Measurements from ENCODE around the gene IFNA6. TPM values are rescaled to one million over a fixed set of nuclear protein-coding genes. Genes with fewer than 3 reads are reported as not detected.
"Not testable (repeated sequence)": the region's sequence is repeated elsewhere in the genome, so short reads cannot be mapped to it uniquely, and the experiment has no call there.

The IFNA6 gene
- not detected for polyA plus RNA-seq (2012; ENCODE audit: missing spikeins)

- DNase-seq (ENCODE audit: insufficient read length), result no peak
- TF ChIP-seq POLR2AphosphoS5 (IDR thresholded peaks at IDR 0.05; ENCODE audit: low read depth, low read length) (no peak), TAF1 (IDR thresholded peaks at IDR 0.05; ENCODE audit: borderline replicate concordance, low read depth, low read length) (no peak), POLR2A (IDR thresholded peaks at IDR 0.05; ENCODE audit: low read depth, low read length) (no peak)
- FAIRE-seq, result no peak
These were observed at the start of gene IFNA6 for GRCh38 chr9:21350787-21351186. Gene IFNA6 (minus strand): TSS chr9:21350887. CDS start chr9:21350887, 0 bp downstream.

- TF ChIP-seq POLR2A (IDR thresholded peaks at IDR 0.05; ENCODE audit: low read depth, low read length) (no peak), POLR2AphosphoS5 (IDR thresholded peaks at IDR 0.05; ENCODE audit: low read depth, low read length) (no peak), TAF1 (IDR thresholded peaks at IDR 0.05; ENCODE audit: borderline replicate concordance, low read depth, low read length) (no peak)
- DNase-seq (ENCODE audit: insufficient read length), result no peak
- FAIRE-seq, result no peak
These were observed 49.3 kb upstream of the IFNA6 start for GRCh38 chr9:21399956-21400355.

- no peak for DNase-seq (ENCODE audit: insufficient read length)
- FAIRE-seq, result no peak
- TF ChIP-seq POLR2A (IDR thresholded peaks at IDR 0.05; ENCODE audit: low read depth, low read length), result no peak
- TF ChIP-seq POLR2AphosphoS5 (IDR thresholded peaks at IDR 0.05; ENCODE audit: low read depth, low read length), result no peak
- TF ChIP-seq TAF1 (IDR thresholded peaks at IDR 0.05; ENCODE audit: borderline replicate concordance, low read depth, low read length), result no peak
These were observed 48.3 kb upstream of the IFNA6 start for GRCh38 chr9:21398955-21399489.

GRCh38 chr9:21395778-21396717, 45.4 kb upstream of the IFNA6 start:
- FAIRE-seq (peak; percentile 95), DNase-seq (ENCODE audit: insufficient read length) (peak; percentile 4)
- no peak for TF ChIP-seq POLR2AphosphoS5 (IDR thresholded peaks at IDR 0.05; ENCODE audit: low read depth, low read length)
- TF ChIP-seq POLR2A (IDR thresholded peaks at IDR 0.05; ENCODE audit: low read depth, low read length), result no peak
- TF ChIP-seq TAF1 (IDR thresholded peaks at IDR 0.05; ENCODE audit: borderline replicate concordance, low read depth, low read length), result no peak

GRCh38 chr9:21392270-21392669, 41.6 kb upstream of the IFNA6 start:
- DNase-seq (ENCODE audit: insufficient read length) (no peak), FAIRE-seq (peak; percentile 70)
- TF ChIP-seq POLR2AphosphoS5 (IDR thresholded peaks at IDR 0.05; ENCODE audit: low read depth, low read length) (no peak), POLR2A (IDR thresholded peaks at IDR 0.05; ENCODE audit: low read depth, low read length) (no peak), TAF1 (IDR thresholded peaks at IDR 0.05; ENCODE audit: borderline replicate concordance, low read depth, low read length) (no peak)

DNA sequence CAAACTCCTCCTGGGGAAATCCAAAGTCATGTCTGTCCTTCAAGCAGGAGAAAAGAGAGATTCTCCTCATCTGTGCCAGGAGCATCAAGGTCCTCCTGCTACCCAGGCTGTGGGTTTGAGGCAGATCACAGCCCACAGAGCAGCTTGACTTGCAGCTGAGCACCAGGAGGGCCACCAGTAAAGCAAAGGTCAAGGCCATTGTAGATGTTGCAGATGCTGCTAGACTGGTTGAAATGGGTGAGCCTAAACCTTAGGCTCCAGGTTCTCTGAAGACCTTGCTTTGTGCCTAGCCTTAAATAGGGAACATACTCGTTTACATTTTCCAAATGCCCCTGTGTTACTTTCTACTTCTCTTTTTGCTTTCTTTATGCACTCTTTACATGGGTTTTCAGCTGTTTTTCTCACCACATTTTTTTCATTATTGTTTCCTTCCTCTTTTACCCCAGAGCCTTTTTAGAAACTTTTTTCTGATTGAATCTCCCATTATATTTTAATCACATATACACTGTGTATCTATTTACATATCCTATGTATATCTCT, 34.5 kb upstream of the IFNA6 start, which contains the start of gene IFNA2:
Gene IFNA2 (minus strand): TSS at position 268 of the 540 bp plus-strand sequence. CDS start 69 bp downstream, at position 199.
- DNase-seq (ENCODE audit: insufficient read length) (no peak), FAIRE-seq (peak; percentile 85)
- TF ChIP-seq POLR2A (IDR thresholded peaks at IDR 0.05; ENCODE audit: low read depth, low read length), result no peak
- TF ChIP-seq TAF1 (IDR thresholded peaks at IDR 0.05; ENCODE audit: borderline replicate concordance, low read depth, low read length), result no peak
- no peak for TF ChIP-seq POLR2AphosphoS5 (IDR thresholded peaks at IDR 0.05; ENCODE audit: low read depth, low read length)

GRCh38 chr9:21383627-21384026, 32.9 kb upstream of the IFNA6 start:
- FAIRE-seq, result no peak
- TF ChIP-seq TAF1 (IDR thresholded peaks at IDR 0.05; ENCODE audit: borderline replicate concordance, low read depth, low read length) (no peak), POLR2A (IDR thresholded peaks at IDR 0.05; ENCODE audit: low read depth, low read length) (no peak)
- no peak for DNase-seq (ENCODE audit: insufficient read length)

GRCh38 chr9:21381448-21382339, 31.0 kb upstream of the IFNA6 start:
- DNase-seq (ENCODE audit: insufficient read length) (peak; percentile 18), FAIRE-seq (peak; percentile 83)
- TF ChIP-seq POLR2A (IDR thresholded peaks at IDR 0.05; ENCODE audit: low read depth, low read length) (no peak), POLR2AphosphoS5 (IDR thresholded peaks at IDR 0.05; ENCODE audit: low read depth, low read length) (no peak), TAF1 (IDR thresholded peaks at IDR 0.05; ENCODE audit: borderline replicate concordance, low read depth, low read length) (no peak)

- not testable (repeated sequence) for FAIRE-seq; DNase-seq (ENCODE audit: insufficient read length)
These were observed 20.8 kb upstream of the IFNA6 start for GRCh38 chr9:21371467-21371866.

DNA sequence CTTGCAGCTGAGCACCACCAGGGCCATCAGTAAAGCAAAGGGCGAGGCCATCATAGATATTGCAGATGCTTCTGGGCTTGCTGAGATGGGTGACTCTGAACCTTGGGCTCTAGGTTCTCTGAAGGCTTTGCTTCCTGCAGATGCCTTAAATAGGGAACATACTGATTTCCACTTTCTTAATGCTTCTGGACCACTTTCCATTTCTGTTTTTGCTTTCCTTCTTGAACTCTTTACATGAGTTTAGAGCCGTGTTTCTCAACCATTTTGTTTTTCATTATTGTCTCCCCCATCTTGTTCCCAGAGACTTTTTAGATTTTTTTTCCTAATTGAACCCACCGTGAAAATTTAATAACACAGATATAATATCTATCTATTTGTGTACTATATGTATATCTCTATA, 17.3 kb upstream of the IFNA6 start, which contains the start of gene IFNA13:
Gene IFNA13 (minus strand): TSS at position 101 of the 400 bp plus-strand sequence. CDS start 47 bp downstream, at position 54.
- FAIRE-seq, result peak; percentile 14
- TF ChIP-seq POLR2AphosphoS5 (IDR thresholded peaks at IDR 0.05; ENCODE audit: low read depth, low read length) (no peak), POLR2A (IDR thresholded peaks at IDR 0.05; ENCODE audit: low read depth, low read length) (no peak), TAF1 (IDR thresholded peaks at IDR 0.05; ENCODE audit: borderline replicate concordance, low read depth, low read length) (no peak)

DNA sequence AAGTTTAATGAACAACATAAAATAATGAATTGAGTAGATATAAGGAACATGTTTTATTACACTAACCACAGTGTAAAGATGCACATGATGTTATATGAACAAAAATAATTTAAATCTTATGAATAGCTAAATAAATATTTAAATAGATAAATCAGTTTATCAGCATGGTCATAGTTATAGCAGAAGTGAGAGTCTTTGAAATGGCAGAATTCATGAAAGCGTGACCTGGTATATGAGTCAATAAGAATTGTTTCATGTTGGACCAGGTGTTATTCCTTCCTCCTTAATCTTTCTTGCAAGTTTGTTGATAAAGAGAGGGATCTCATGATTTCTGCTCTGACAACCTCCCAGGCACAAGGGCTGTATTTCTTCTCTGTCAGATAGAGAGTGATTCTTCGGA, 16.5 kb upstream of the IFNA6 start:
- not testable (repeated sequence) for DNase-seq (ENCODE audit: insufficient read length); FAIRE-seq

More for the DNA sequence above, 17.3 kb upstream of the IFNA6 start, which contains the start of gene IFNA13:
- DNase-seq (ENCODE audit: insufficient read length), result no peak
